ENCODE data around the gene FAM241B. TPM values are rescaled to one million over a fixed set of nuclear protein-coding genes. Genes with fewer than 3 reads are reported as not detected.

Gene FAM241B
- total RNA-seq, 2 donors from 2014 or later: 1.1 to 3.0 TPM

- peaks cover 0 to 11% of the 10 kb centered on the region in 2 donors for H3K4me1 Mint-ChIP-seq (ENCODE audit: low read depth in 2 of 2)
- no peak overlapping the region for H3K4me3 Mint-ChIP-seq
- peaks cover 7% of the 10 kb centered on the region for H3K36me3 Mint-ChIP-seq
- peaks cover 7 to 8% of the 10 kb centered on the region in 2 donors for H3K27me3 Mint-ChIP-seq
- no peak overlapping the region for H3K27ac Mint-ChIP-seq
- H3K9me3 Mint-ChIP-seq: no peaks in the 10 kb centered on the region
- no peak for DNase-seq (ENCODE audit: low spot score)
- ATAC-seq: no peak
These were observed 3.2 kb upstream of the FAM241B start for GRCh38 chr10:69626826-69627225.

GRCh38 chr10:69628891-69629290 is 1.2 kb upstream of the FAM241B start:
- peak overlapping the region; percentile 6 for H3K4me3 Mint-ChIP-seq
- peaks cover 7 to 8% of the 10 kb centered on the region in 2 donors for H3K27me3 Mint-ChIP-seq
- H3K4me1 Mint-ChIP-seq (ENCODE audit: low read depth in 2 of 2): peaks cover 0 to 6% of the 10 kb centered on the region in 2 donors
- no peaks in the 10 kb centered on the region for H3K9me3 Mint-ChIP-seq
- no peak overlapping the region for H3K27ac Mint-ChIP-seq
- H3K36me3 Mint-ChIP-seq: peaks cover 2% of the 10 kb centered on the region
- ATAC-seq (no peak), DNase-seq (ENCODE audit: low spot score) (no peak)

- ATAC-seq (no peak), DNase-seq (ENCODE audit: low spot score) (no peak)
- H3K27me3 Mint-ChIP-seq: peaks cover 6 to 7% of the 10 kb centered on the region in 2 donors
- H3K4me1 Mint-ChIP-seq (ENCODE audit: low read depth in 2 of 2): peaks cover 0 to under 1% of the 10 kb centered on the region in 2 donors
- no peaks in the 10 kb centered on the region for H3K9me3 Mint-ChIP-seq
- peak overlapping the region; percentile 38 for H3K4me3 Mint-ChIP-seq
- H3K27ac Mint-ChIP-seq: no peak overlapping the region
- no peaks in the 10 kb centered on the region for H3K36me3 Mint-ChIP-seq
These were observed 539 bp upstream of the FAM241B start for GRCh38 chr10:69629519-69629896.

- H3K27ac Mint-ChIP-seq: no peak overlapping the region
These were observed 779 bp downstream of the FAM241B start for GRCh38 chr10:69630651-69631400.

GRCh38 chr10:69631566-69631965 is 1.5 kb downstream of the FAM241B start:
- H3K4me3 Mint-ChIP-seq: peak overlapping the region; percentile 62
- peaks cover 2 to 7% of the 10 kb centered on the region in 2 donors for H3K27me3 Mint-ChIP-seq
- DNase-seq (ENCODE audit: low spot score) (no peak), ATAC-seq (no peak)
- no peaks in the 10 kb centered on the region for H3K9me3 Mint-ChIP-seq
- H3K36me3 Mint-ChIP-seq: no peaks in the 10 kb centered on the region
- H3K4me1 Mint-ChIP-seq (ENCODE audit: low read depth in 2 of 2): no peaks in the 10 kb centered on the region
- H3K27ac Mint-ChIP-seq: no peak overlapping the region

More at GRCh38 chr10:69630651-69631400, 779 bp downstream of the FAM241B start:
- H3K9me3 Mint-ChIP-seq: no peaks in the 10 kb centered on the region
- ATAC-seq (no peak), DNase-seq (ENCODE audit: low spot score) (no peak)
- no peaks in the 10 kb centered on the region for H3K36me3 Mint-ChIP-seq
- peak overlapping the region; percentile 62 for H3K4me3 Mint-ChIP-seq
- H3K4me1 Mint-ChIP-seq (ENCODE audit: low read depth in 2 of 2): no peaks in the 10 kb centered on the region
- peaks cover 2 to 7% of the 10 kb centered on the region in 2 donors for H3K27me3 Mint-ChIP-seq

- Mint-ChIP-seq H3K36me3 (no peaks in the 10 kb centered on the region), H3K4me1 (ENCODE audit: low read depth in 2 of 2) (no peaks in the 10 kb centered on the region), H3K27me3 (peaks cover 2 to 5% of the 10 kb centered on the region in 2 donors), H3K9me3 (no peaks in the 10 kb centered on the region), H3K4me3 (no peak overlapping the region), H3K27ac (no peak overlapping the region)
- ATAC-seq (no peak), DNase-seq (ENCODE audit: low spot score) (no peak)
These were observed 2.6 kb downstream of the FAM241B start for GRCh38 chr10:69632516-69633199.

DNA sequence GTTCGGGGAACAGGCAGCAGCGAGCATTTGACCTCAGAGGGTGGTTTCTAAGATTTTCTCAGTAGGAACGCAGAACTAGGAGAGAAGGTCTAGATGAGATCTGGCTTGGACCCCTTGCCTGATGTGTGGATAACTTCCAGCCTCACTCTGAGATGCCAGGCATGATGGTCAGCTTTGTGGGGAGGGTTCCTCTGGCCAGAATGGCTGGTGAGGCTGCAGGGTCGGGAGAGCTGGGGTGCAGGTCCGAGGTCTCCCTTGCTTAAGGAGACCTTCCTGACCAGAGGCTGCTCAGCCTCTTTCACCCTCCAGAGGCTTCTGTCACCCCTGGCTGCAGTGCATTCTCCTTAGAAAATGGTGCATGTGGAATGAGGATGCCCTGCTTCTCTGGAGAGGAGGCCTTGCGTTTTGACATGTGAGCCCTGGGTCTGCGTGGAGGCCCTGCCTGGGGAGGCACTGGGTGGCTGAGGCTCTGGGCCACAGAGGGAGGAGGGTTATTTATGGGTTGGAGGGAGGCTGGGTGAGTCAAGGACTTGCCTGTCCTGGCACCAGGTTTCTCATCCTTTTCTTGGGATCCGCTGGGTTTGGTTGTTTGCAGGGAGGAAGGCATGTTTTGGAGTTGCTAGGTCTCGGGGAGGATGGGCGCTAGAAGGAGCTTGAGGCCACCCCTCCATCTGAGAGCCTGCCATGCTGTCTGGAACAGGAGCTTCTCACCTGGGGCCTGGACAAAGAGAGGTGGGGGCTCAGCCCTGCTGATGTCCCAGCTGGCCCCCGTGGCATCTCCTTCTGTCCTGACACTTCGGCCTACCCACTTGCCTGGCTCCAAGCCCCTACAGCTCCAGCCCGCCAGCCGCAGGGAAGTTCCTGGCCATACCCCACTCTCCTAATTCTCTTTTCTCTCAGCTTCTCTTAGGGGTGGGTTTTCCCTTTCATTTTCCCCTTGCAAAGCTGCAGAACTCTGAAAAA is 3.9 kb downstream of the FAM241B start:
- Mint-ChIP-seq H3K27ac (no peak overlapping the region), H3K27me3 (no peaks in the 10 kb centered on the region), H3K4me1 (ENCODE audit: low read depth in 2 of 2) (no peaks in the 10 kb centered on the region), H3K36me3 (no peaks in the 10 kb centered on the region), H3K4me3 (no peak overlapping the region), H3K9me3 (no peaks in the 10 kb centered on the region)
- ATAC-seq (no peak), DNase-seq (ENCODE audit: low spot score) (no peak)

DNA sequence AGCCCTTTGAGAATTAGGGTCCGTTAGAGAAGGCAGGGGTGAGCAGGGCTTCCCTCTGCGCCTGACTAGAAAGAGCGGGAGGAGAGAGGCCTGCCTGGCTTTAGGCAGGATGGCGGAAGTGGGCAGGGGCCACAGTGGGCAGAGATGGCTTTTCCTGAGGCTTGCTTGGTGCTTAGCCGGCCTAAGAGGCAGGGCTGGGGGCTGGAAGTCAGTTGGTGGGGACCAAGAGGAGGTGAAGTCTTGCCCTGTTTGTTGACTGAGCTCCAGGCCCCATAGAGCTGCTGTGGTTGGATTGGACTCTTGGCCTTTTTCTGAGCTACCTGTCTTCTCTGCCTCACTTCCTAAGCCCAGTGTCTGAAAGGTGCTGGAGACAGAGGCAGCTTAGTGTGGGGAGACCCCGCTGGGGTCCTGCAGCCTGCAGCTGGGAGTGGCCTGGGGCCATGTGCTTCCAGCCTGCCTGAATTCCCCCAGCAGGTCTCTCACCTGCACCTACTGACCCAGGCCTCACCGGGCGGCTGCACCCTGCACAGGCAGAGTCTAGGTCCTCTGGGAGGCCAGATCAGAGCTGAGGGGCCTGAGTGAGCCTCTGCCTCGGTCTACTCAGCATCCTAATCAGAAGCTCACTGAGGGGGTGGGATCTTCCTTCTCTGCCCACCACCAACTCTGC is 4.8 kb downstream of the FAM241B start:
- Mint-ChIP-seq H3K4me3 (no peak overlapping the region), H3K4me1 (ENCODE audit: low read depth in 2 of 2) (no peaks in the 10 kb centered on the region), H3K27me3 (peaks cover 0 to 2% of the 10 kb centered on the region in 2 donors), H3K36me3 (no peaks in the 10 kb centered on the region), H3K9me3 (no peaks in the 10 kb centered on the region), H3K27ac (no peak overlapping the region)
- DNase-seq (ENCODE audit: low spot score) (no peak), ATAC-seq (no peak)

- no peaks in the 10 kb centered on the region for H3K4me1 Mint-ChIP-seq (ENCODE audit: low read depth in 2 of 2)
- H3K4me3 Mint-ChIP-seq: no peak overlapping the region
- ATAC-seq: peak in 1 of 2 donors; percentile 20
- no peaks in the 10 kb centered on the region for H3K9me3 Mint-ChIP-seq
- DNase-seq (ENCODE audit: low spot score): no peak
- no peak overlapping the region for H3K27ac Mint-ChIP-seq
- H3K27me3 Mint-ChIP-seq: peaks cover 0 to 2% of the 10 kb centered on the region in 2 donors
- no peaks in the 10 kb centered on the region for H3K36me3 Mint-ChIP-seq
These were observed 5.6 kb downstream of the FAM241B start for GRCh38 chr10:69635428-69636272.

- DNase-seq (ENCODE audit: low spot score) (no peak), ATAC-seq (peak in 1 of 2 donors; percentile 12)
- H3K27ac Mint-ChIP-seq: no peak overlapping the region
These were observed 6.2 kb downstream of the FAM241B start for GRCh38 chr10:69636273-69636575.

GRCh38 chr10:69636626-69637605 is 6.9 kb downstream of the FAM241B start:
- Mint-ChIP-seq H3K27ac (no peak overlapping the region), H3K4me1 (ENCODE audit: low read depth in 2 of 2) (no peaks in the 10 kb centered on the region), H3K36me3 (no peaks in the 10 kb centered on the region), H3K4me3 (no peak overlapping the region), H3K9me3 (no peaks in the 10 kb centered on the region), H3K27me3 (peaks cover 0 to 2% of the 10 kb centered on the region in 2 donors)
- ATAC-seq (no peak), DNase-seq (ENCODE audit: low spot score) (no peak)

More at GRCh38 chr10:69636273-69636575, 6.2 kb downstream of the FAM241B start:
- Mint-ChIP-seq H3K4me1 (ENCODE audit: low read depth in 2 of 2) (no peaks in the 10 kb centered on the region), H3K27me3 (peaks cover 0 to 2% of the 10 kb centered on the region in 2 donors), H3K36me3 (no peaks in the 10 kb centered on the region), H3K9me3 (no peaks in the 10 kb centered on the region), H3K4me3 (no peak overlapping the region)

- no peak for ATAC-seq
- DNase-seq (ENCODE audit: low spot score): no peak
- H3K36me3 Mint-ChIP-seq: no peaks in the 10 kb centered on the region
- no peak overlapping the region for H3K27ac Mint-ChIP-seq
- no peaks in the 10 kb centered on the region for H3K4me1 Mint-ChIP-seq (ENCODE audit: low read depth in 2 of 2)
- no peak overlapping the region for H3K4me3 Mint-ChIP-seq
- peaks cover 2 to 12% of the 10 kb centered on the region in 2 donors for H3K27me3 Mint-ChIP-seq
- no peaks in the 10 kb centered on the region for H3K9me3 Mint-ChIP-seq
These were observed 8.6 kb downstream of the FAM241B start for GRCh38 chr10:69638642-69639041.
